GM13976 (cell line): ENCODE measurements around the gene CCDC6.
"Not testable (repeated sequence)": the region's sequence is repeated elsewhere in the genome, so short reads cannot be mapped to it uniquely, and the experiment has no call there.

Source experiments
- DNase-seq: peaks from one replicate; pipeline ENCODE4 v3.0.0; 2012; ENCODE audit warnings: low spot score
- CTCF ChIP-seq: IDR thresholded peaks from 2 replicates; pipeline ENCODE4 v1.5.1; 2012; ENCODE audit warnings: borderline replicate concordance, mild to moderate bottlenecking; ENCODE audit not compliant: insufficient read depth; ENCODE audit errors: extremely low read depth, missing control alignments, control extremely low read depth
- in situ Hi-C: fragments of 300-500 bp; cut with MboI; formaldehyde crosslinking; loops from one replicate; pipeline ENCODE4 v1.12.0; 2022; ENCODE audit warnings: low sequenced_read_pairs, mixed read lengths, inconsistent platforms; ENCODE audit not compliant: unreplicated experiment

CCDC6 gene

GRCh38 chr10:59944339-59944935 is 38.1 kb upstream of the CCDC6 start:
- DNase-seq, result no peak
- in situ Hi-C loops, result no loop called here
- TF ChIP-seq CTCF, result no peak

GRCh38 chr10:59942556-59942955 is 36.2 kb upstream of the CCDC6 start:
- in situ Hi-C loops, result no loop called here
- no peak for DNase-seq
- no peak for TF ChIP-seq CTCF

- TF ChIP-seq CTCF, result no peak
- no peak for DNase-seq
- in situ Hi-C loops, result no loop called here
Measured at GRCh38 chr10:59937720-59938119, 31.4 kb upstream of the CCDC6 start.

- no peak for TF ChIP-seq CTCF
- no peak for DNase-seq
- in situ Hi-C loops, result no loop called here
Measured at GRCh38 chr10:59934701-59935100, 28.3 kb upstream of the CCDC6 start.

- DNase-seq, in situ Hi-C loops: not testable (repeated sequence)
Measured at GRCh38 chr10:59930788-59931521, 24.6 kb upstream of the CCDC6 start.

GRCh38 chr10:59926086-59926485 is 19.7 kb upstream of the CCDC6 start:
- no peak for TF ChIP-seq CTCF
- DNase-seq, result no peak
- in situ Hi-C loops, result no loop called here

GRCh38 chr10:59922907-59923306 is 16.6 kb upstream of the CCDC6 start:
- no peak for TF ChIP-seq CTCF
- DNase-seq, result no peak
- in situ Hi-C loops, result no loop called here
